Keratinocyte (primary cell): Measurements from ENCODE around the gene KYNU. TPM values are rescaled to one million over a fixed set of nuclear protein-coding genes. Genes with fewer than 3 reads are reported as not detected.

Source experiments
- DNase-seq: peaks from one replicate; pipeline ENCODE4 v3.0.0-alpha.2; 2011; ENCODE audit warnings: low read depth, missing footprints, low spot score
- FAIRE-seq: peaks from 2 replicates; lab custom pipeline; 2011; peaks lifted over from hg19 to GRCh38; lab: Jason Lieb, UNC
- H2AFZ ChIP-seq: 2 replicates; pipeline ENCODE4 v1.6.0; 2012; ENCODE audit warnings: low read length, control low read depth, inconsistent platforms; ENCODE audit not compliant: control insufficient read depth
- H3K27ac ChIP-seq: 2 replicates; pipeline ENCODE4 v1.5.1; 2011; ENCODE audit warnings: low read length; ENCODE audit not compliant: control insufficient read depth, insufficient read depth
- H3K27me3 ChIP-seq: 3 replicates; pipeline ENCODE4 v1.6.0; 2011; ENCODE audit warnings: low read length; ENCODE audit not compliant: control insufficient read depth, insufficient read depth; ENCODE audit errors: extremely low read depth
- H3K36me3 ChIP-seq, 2 experiments: 2 replicates in 1 of 2; 3 replicates in 1 of 2; pipeline ENCODE4 v1.5.1; 2011; ENCODE audit warnings: low read length in 2 of 2, mild to moderate bottlenecking in 1 of 2; ENCODE audit not compliant: control insufficient read depth in 2 of 2, insufficient read depth in 2 of 2; ENCODE audit errors: extremely low read depth in 1 of 2
- H3K4me1 ChIP-seq: 3 replicates; pipeline ENCODE4 v1.5.1; 2011; ENCODE audit warnings: low read length; ENCODE audit not compliant: control insufficient read depth, insufficient read depth; ENCODE audit errors: extremely low read depth
- H3K4me2 ChIP-seq: 3 replicates; pipeline ENCODE4 v1.6.0; 2011; ENCODE audit warnings: low read depth, low read length; ENCODE audit not compliant: control insufficient read depth, insufficient read depth; ENCODE audit errors: extremely low read depth
- H3K4me3 ChIP-seq, 3 experiments: fragments of 200-600 bp in 1 of 3; sonication (generic) in 1 of 3; 2 replicates in 2 of 3; 3 replicates in 1 of 3; pipeline ENCODE4 v1.5.1; 2011 to 2016; ENCODE audit warnings: low read length in 3 of 3, mild to moderate bottlenecking in 3 of 3, control low read depth in 2 of 3, inconsistent platforms in 1 of 3, low read depth in 1 of 3, mixed read lengths in 1 of 3, mixed run types in 1 of 3, moderate library complexity in 1 of 3; ENCODE audit not compliant: control insufficient read depth in 2 of 3, insufficient read depth in 2 of 3; ENCODE audit errors: extremely low read depth in 1 of 3
- H3K79me2 ChIP-seq: 2 replicates; pipeline ENCODE4 v1.6.0; 2012; ENCODE audit warnings: low read length; ENCODE audit not compliant: control insufficient read depth, insufficient read depth
- H3K9ac ChIP-seq: 3 replicates; pipeline ENCODE4 v1.6.0; 2011; ENCODE audit warnings: low read length; ENCODE audit not compliant: control insufficient read depth, insufficient read depth; ENCODE audit errors: extremely low read depth
- H3K9me1 ChIP-seq: 3 replicates; pipeline ENCODE4 v1.6.0; 2011; ENCODE audit warnings: low read length; ENCODE audit not compliant: control insufficient read depth, insufficient read depth; ENCODE audit errors: extremely low read depth
- H3K9me3 ChIP-seq: 2 replicates; pipeline ENCODE4 v1.5.1; 2012; ENCODE audit warnings: low read depth, low read length; ENCODE audit not compliant: control insufficient read depth
- H4K20me1 ChIP-seq: 3 replicates; pipeline ENCODE4 v1.6.0; 2011; ENCODE audit warnings: low read length; ENCODE audit not compliant: control insufficient read depth, insufficient read depth; ENCODE audit errors: extremely low read depth
- EZH2 ChIP-seq: IDR thresholded peaks from one replicate; pipeline ENCODE4 v1.6.1; 2012; ENCODE audit warnings: inconsistent platforms, mild to moderate bottlenecking, low read length, moderate library complexity
- dilution Hi-C: fragments of 300-500 bp; cut with MboI; formaldehyde crosslinking; loops from one replicate; pipeline ENCODE4 v1.7.0; 2020; ENCODE audit warnings: low sequenced_read_pairs; ENCODE audit not compliant: extremely low pct_ligation_motif_present
- polyA plus RNA-seq, 5 experiments: library from polyadenylated mRNA; depleted of rRNA in 3 of 5; stranded (reverse) in 3 of 5; stranded (forward) in 1 of 5; unstranded in 1 of 5; fragments of >200 nt; gene quantifications; 1 replicate in 1 of 5; 2 replicates in 3 of 5; 3 replicates in 1 of 5; pipeline versions ENCODE4 v1.2.1 to v1.2.3, GENCODE V29; 2011 to 2012; ENCODE audit warnings: missing spikeins in 2 of 5, low read depth in 1 of 5, low replicate concordance in 1 of 5
- TF ChIP-seq, protein P1 (sequence below), 3 experiments: IDR thresholded peaks in 1 of 3; conservative IDR thresholded peaks in 1 of 3; optimal IDR thresholded peaks in 1 of 3; 2 replicates in 2 of 3; 3 replicates in 1 of 3; pipeline versions ENCODE3 to v1.5.1; 2011; ENCODE audit warnings: low read length in 3 of 3, mild to moderate bottlenecking in 3 of 3, moderate library complexity in 2 of 3, control low read depth in 1 of 3, inconsistent platforms in 1 of 3; ENCODE audit not compliant: insufficient read depth in 2 of 3; ENCODE audit errors: extremely low read depth in 1 of 3

KYNU gene
- polyA plus RNA-seq, 1 donor (not counting 4 experiments of a cell fraction or from before 2014, with no cell fraction given): 3.9 TPM

DNA sequence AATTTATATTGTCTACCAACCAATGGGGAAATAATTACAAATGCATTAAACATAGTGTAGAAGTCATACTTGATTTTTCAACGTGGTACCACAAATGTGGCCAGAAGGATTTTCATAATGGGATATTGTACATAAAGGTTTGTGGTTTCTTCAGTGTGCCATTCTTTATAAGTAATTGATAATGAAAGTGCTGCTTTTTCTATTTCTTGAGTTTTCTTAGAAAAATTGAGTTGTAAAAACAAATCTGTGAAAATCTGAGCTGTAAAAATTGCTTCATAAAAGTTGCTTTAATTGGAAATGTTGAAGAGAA, 103.6 kb downstream of the KYNU start:
- no peaks in the 10 kb centered on the region for H3K79me2 ChIP-seq
- no peaks in the 10 kb centered on the region for H4K20me1 ChIP-seq
- no peak overlapping the region for H3K4me2 ChIP-seq
- H2AFZ ChIP-seq: no peak overlapping the region
- no peak overlapping the region for H3K9ac ChIP-seq
- FAIRE-seq (no peak), DNase-seq (no peak)
- H3K4me1 ChIP-seq: peaks cover 7% of the 10 kb centered on the region
- dilution Hi-C loops: no loop called here
- TF ChIP-seq EZH2: no peak
- TF ChIP-seq, protein P1, sequence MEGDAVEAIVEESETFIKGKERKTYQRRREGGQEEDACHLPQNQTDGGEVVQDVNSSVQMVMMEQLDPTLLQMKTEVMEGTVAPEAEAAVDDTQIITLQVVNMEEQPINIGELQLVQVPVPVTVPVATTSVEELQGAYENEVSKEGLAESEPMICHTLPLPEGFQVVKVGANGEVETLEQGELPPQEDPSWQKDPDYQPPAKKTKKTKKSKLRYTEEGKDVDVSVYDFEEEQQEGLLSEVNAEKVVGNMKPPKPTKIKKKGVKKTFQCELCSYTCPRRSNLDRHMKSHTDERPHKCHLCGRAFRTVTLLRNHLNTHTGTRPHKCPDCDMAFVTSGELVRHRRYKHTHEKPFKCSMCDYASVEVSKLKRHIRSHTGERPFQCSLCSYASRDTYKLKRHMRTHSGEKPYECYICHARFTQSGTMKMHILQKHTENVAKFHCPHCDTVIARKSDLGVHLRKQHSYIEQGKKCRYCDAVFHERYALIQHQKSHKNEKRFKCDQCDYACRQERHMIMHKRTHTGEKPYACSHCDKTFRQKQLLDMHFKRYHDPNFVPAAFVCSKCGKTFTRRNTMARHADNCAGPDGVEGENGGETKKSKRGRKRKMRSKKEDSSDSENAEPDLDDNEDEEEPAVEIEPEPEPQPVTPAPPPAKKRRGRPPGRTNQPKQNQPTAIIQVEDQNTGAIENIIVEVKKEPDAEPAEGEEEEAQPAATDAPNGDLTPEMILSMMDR (optimal IDR thresholded peaks at IDR 0.05 in 1 of 3, IDR thresholded peaks at IDR 0.05 in 1 of 3, conservative IDR thresholded peaks at IDR 0.05 in 1 of 3; ENCODE audit: extremely low read depth in 1 of 3, insufficient read depth in 2 of 3, low read length in 3 of 3): no peak
- H3K9me1 ChIP-seq: no peaks in the 10 kb centered on the region
- H3K36me3 ChIP-seq: no peaks in the 10 kb centered on the region
- H3K9me3 ChIP-seq: no peaks in the 10 kb centered on the region
- H3K4me3 ChIP-seq: no peak overlapping the region
- H3K27me3 ChIP-seq: no peaks in the 10 kb centered on the region
- no peak overlapping the region for H3K27ac ChIP-seq

DNA sequence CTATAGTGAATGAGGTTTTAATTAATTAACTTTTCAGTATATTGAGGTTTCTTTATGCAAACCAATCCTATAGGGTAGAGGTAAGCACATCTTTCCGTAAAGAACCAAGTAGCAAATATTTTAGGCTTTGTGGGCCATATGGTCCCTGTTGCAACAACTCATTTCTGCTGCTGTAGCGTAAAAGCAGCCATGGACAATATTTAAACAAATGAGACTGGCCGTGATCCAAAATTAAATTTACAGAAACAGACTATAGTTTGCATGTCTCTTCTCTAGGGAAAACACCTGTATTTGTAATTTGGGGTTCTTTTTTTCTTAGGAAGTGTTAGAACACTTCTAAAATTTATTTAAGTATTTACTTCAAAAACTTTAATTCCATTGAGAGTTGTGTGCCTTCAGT, 104.3 kb downstream of the KYNU start:
- Histone ChIP-seq H3K9me1 (no peaks in the 10 kb centered on the region), H3K4me3 (no peak overlapping the region), H3K9ac (no peak overlapping the region), H4K20me1 (no peaks in the 10 kb centered on the region), H3K36me3 (no peaks in the 10 kb centered on the region), H3K79me2 (no peaks in the 10 kb centered on the region), H3K27ac (no peak overlapping the region), H3K4me1 (peaks cover 4% of the 10 kb centered on the region), H3K9me3 (no peaks in the 10 kb centered on the region), H2AFZ (no peak overlapping the region), H3K4me2 (no peak overlapping the region), H3K27me3 (no peaks in the 10 kb centered on the region)
- DNase-seq (no peak), FAIRE-seq (no peak)
- TF ChIP-seq, protein P1 (optimal IDR thresholded peaks at IDR 0.05 in 1 of 3, IDR thresholded peaks at IDR 0.05 in 1 of 3, conservative IDR thresholded peaks at IDR 0.05 in 1 of 3; ENCODE audit: extremely low read depth in 1 of 3, insufficient read depth in 2 of 3, low read length in 3 of 3): no peak
- TF ChIP-seq EZH2: no peak
- dilution Hi-C loops: no loop called here
